Activated CD4-positive, alpha-beta T cell treated with anti-CD3 and anti-CD28 coated beads, Interleukin-2, amount 50 U/mL, for 48 hours (primary cell): Measurements from ENCODE around the gene ASB2.

Experiments used
- DNase-seq, 2 experiments: peaks; one replicate each; pipeline ENCODE4 v3.0.0-alpha.2; 2020

Gene ASB2

GRCh38 chr14:93945070-93945399 is 31.3 kb downstream of the ASB2 start:
- DNase-seq: no peak

- no peak for DNase-seq
Measured at GRCh38 chr14:93944348-93945069, 31.9 kb downstream of the ASB2 start.

- no peak for DNase-seq
Measured at GRCh38 chr14:93943930-93944329, 32.4 kb downstream of the ASB2 start.

- DNase-seq: no peak
Measured at GRCh38 chr14:93943052-93943451, 33.3 kb downstream of the ASB2 start.

GRCh38 chr14:93941293-93941910 is 35.0 kb downstream of the ASB2 start:
- no peak for DNase-seq

- no peak for DNase-seq
Measured at GRCh38 chr14:93940437-93940836, 35.9 kb downstream of the ASB2 start.

GRCh38 chr14:93939304-93940229 is 36.8 kb downstream of the ASB2 start:
- DNase-seq: peak; percentile 94 to 96

GRCh38 chr14:93938751-93939303 is 37.5 kb downstream of the ASB2 start:
- no peak for DNase-seq

- DNase-seq: no peak
Measured at GRCh38 chr14:93937519-93937918, 38.9 kb downstream of the ASB2 start.

- DNase-seq: no peak
Measured at GRCh38 chr14:93936926-93937325, 39.4 kb downstream of the ASB2 start.

- DNase-seq: peak in 1 of 2 experiments; percentile 24
Measured at GRCh38 chr14:93936245-93936644, 40.1 kb downstream of the ASB2 start.

GRCh38 chr14:93935213-93935612 is 41.2 kb downstream of the ASB2 start:
- DNase-seq: no peak

- no peak for DNase-seq
Measured at GRCh38 chr14:93932642-93933041, 43.7 kb downstream of the ASB2 start.

GRCh38 chr14:93930989-93931307 is 45.4 kb downstream of the ASB2 start:
- no peak for DNase-seq

GRCh38 chr14:93930296-93930988 is 45.9 kb downstream of the ASB2 start:
- no peak for DNase-seq

- no peak for DNase-seq
Measured at GRCh38 chr14:93929657-93930056, 46.7 kb downstream of the ASB2 start.

- no peak for DNase-seq
Measured at GRCh38 chr14:93929048-93929535, 47.3 kb downstream of the ASB2 start.

- no peak for DNase-seq
Measured at GRCh38 chr14:93928184-93929047, 48.0 kb downstream of the ASB2 start.

- DNase-seq: no peak
Measured at GRCh38 chr14:93927800-93928145, 48.6 kb downstream of the ASB2 start.

GRCh38 chr14:93926873-93927799 is 49.2 kb downstream of the ASB2 start, which contains the start of gene FAM181A:
TSS of gene FAM181A (plus strand) at chr14:93927344. CDS start at chr14:93928286, 942 bp downstream.
- DNase-seq: no peak
